Esophagus muscularis mucosa (tissue), 4 donors: ENCODE results near the gene HMG20B. TPM values are rescaled to one million over a fixed set of nuclear protein-coding genes. Genes with fewer than 3 reads are reported as not detected.
A peak's percentile ranks its signal among the peaks of the same experiment; 100 is the strongest.

Experiments
- DNase-seq: peaks from one replicate; pipeline ENCODE4 v3.0.0-alpha.2; 2017; ENCODE audit errors: extremely low spot score
- H3K27ac ChIP-seq, 4 donors: fragments of 200-600 bp; sonication (generic); replicated peaks in 1 of 4; 1 replicate in 3 of 4; 2 replicates in 1 of 4; pipeline ENCODE4 v1.5.1; 2016 to 2019; ENCODE audit warnings: mild to moderate bottlenecking in 1 of 4
- H3K27me3 ChIP-seq, 4 donors: fragments of 200-600 bp; sonication (generic); one replicate each; pipeline versions ENCODE4 v1.5.1 to v1.6.0; 2016 to 2019
- H3K36me3 ChIP-seq, 4 donors: fragments of 200-600 bp; sonication (generic); one replicate each; pipeline ENCODE4 v1.5.1; 2016 to 2019
- H3K4me1 ChIP-seq, 4 donors: fragments of 200-600 bp; sonication (generic); one replicate each; pipeline ENCODE4 v1.5.1; 2016 to 2019
- H3K4me3 ChIP-seq, 4 donors: fragments of 200-600 bp; sonication (generic); 1 replicate in 2 of 4; 2 replicates in 2 of 4; pipeline ENCODE4 v1.5.1; 2016 to 2019; ENCODE audit warnings: mild to moderate bottlenecking in 4 of 4, moderate library complexity in 1 of 4
- H3K9me3 ChIP-seq, 4 donors: fragments of 200-600 bp; sonication (generic); 1 replicate in 3 of 4; 2 replicates in 1 of 4; pipeline ENCODE4 v1.5.1; 2016 to 2019
- CTCF ChIP-seq, 3 experiments: fragments of 200-600 bp in 2 of 3; fragments of 450-650 bp in 1 of 3; sonication (generic) in 2 of 3; IDR thresholded peaks; one replicate each; pipeline ENCODE4 v1.5.1; 2017 to 2019; ENCODE audit warnings: antibody characterized with exemption in 3 of 3, mild to moderate bottlenecking in 2 of 3, moderate library complexity in 1 of 3
- EP300 ChIP-seq: sonication (generic); formaldehyde crosslinking; IDR thresholded peaks from one replicate; pipeline ENCODE4 v1.6.1; 2017; ENCODE audit warnings: antibody characterized with exemption
- POLR2A ChIP-seq: fragments of 450-650 bp; IDR thresholded peaks from one replicate; pipeline ENCODE4 v1.6.1; 2017; ENCODE audit warnings: antibody characterized with exemption, moderate library complexity, mild to moderate bottlenecking, low read depth
- POLR2AphosphoS5 ChIP-seq, 2 donors: sonication (generic); formaldehyde crosslinking; IDR thresholded peaks; one replicate each; pipeline ENCODE4 v1.6.1; 2017; ENCODE audit warnings: antibody characterized with exemption in 2 of 2
- WGBS: methylation state at CpG from one replicate; pipeline ENCODE4 v1.1.5; 2018; 5-methylcytosine and 5-hydroxymethylcytosine counted together
- intact Hi-C: fragments of 100-400 bp; cut with DNase I; formaldehyde crosslinking; loops from one replicate; pipeline ENCODE4 v1.15.1; 2023
- total RNA-seq, 4 donors: library from RNA; depleted of rRNA; stranded (reverse); fragments of >200 nt; gene quantifications; one replicate each; pipeline versions ENCODE4 v1.1.0 to v1.2.1, GENCODE V29; 2016

Gene HMG20B
- 100 to 1,000 TPM; 136 to 202 (median 161) TPM for total RNA-seq

GRCh38 chr19:3572855-3573161 is at the start of gene HMG20B:
HMG20B (plus strand) TSS chr19:3572944; CDS start chr19:3573310, 366 bp downstream.
- intact Hi-C loops, result no loop called here
- peak within 1 kb of the TSS; percentile 87 to 96 (median 88) for H3K27ac ChIP-seq
- WGBS, result 0% methylated on average over 8 of the region's 30 CpGs

GRCh38 chr19:3523361-3524077 is 49.2 kb upstream of the HMG20B start:
- WGBS, result 98% methylated on average over 9 of the region's 21 CpGs
- Histone ChIP-seq H3K4me1 (peaks cover 0 to 15% (median 7%) of the 10 kb centered on the region in 4 donors), H3K27ac (no peak overlapping the region), H3K27me3 (no peaks in the 10 kb centered on the region), H3K36me3 (peaks cover 47 to 82% (median 70%) of the 10 kb centered on the region in 4 donors), H3K9me3 (no peaks in the 10 kb centered on the region), H3K4me3 (no peak overlapping the region)
- TF ChIP-seq EP300 (no peak), POLR2A (no peak), POLR2AphosphoS5 (IDR thresholded peaks at IDR 0.05) (no peak), CTCF (IDR thresholded peaks at IDR 0.05) (no peak)
- no peak for DNase-seq
- intact Hi-C loops, result no loop called here

More at GRCh38 chr19:3572855-3573161, at the start of gene HMG20B:
- H3K4me1 ChIP-seq, result peaks cover 21 to 57% (median 50%) of the 10 kb centered on the region in 4 donors
- TF ChIP-seq POLR2AphosphoS5 (IDR thresholded peaks at IDR 0.05), result peak in 1 of 2 donors; percentile 63
- TF ChIP-seq EP300, result no peak
- no peaks in the 10 kb centered on the region for H3K27me3 ChIP-seq
- peak within 1 kb of the TSS; percentile 82 to 98 (median 94) for H3K4me3 ChIP-seq
- no peaks in the 10 kb centered on the region for H3K9me3 ChIP-seq
- no peak for DNase-seq
- peaks cover 5 to 14% (median 12%) of the 10 kb centered on the region in 4 donors for H3K36me3 ChIP-seq

GRCh38 chr19:3524078-3524842 is 48.5 kb upstream of the HMG20B start:
- Histone ChIP-seq H3K4me1 (peaks cover 0 to 14% (median 4%) of the 10 kb centered on the region in 4 donors), H3K36me3 (peaks cover 47 to 78% (median 68%) of the 10 kb centered on the region in 4 donors), H3K27me3 (no peaks in the 10 kb centered on the region), H3K9me3 (no peaks in the 10 kb centered on the region), H3K27ac (no peak overlapping the region), H3K4me3 (no peak overlapping the region)
- no peak for DNase-seq
- WGBS, result 89% methylated on average over 17 of the region's 33 CpGs
- no peak for TF ChIP-seq EP300
- TF ChIP-seq CTCF (IDR thresholded peaks at IDR 0.05), result no peak
- no peak for TF ChIP-seq POLR2A
- TF ChIP-seq POLR2AphosphoS5 (IDR thresholded peaks at IDR 0.05), result no peak
- intact Hi-C loops, result no loop called here

GRCh38 chr19:3524904-3525451 is 47.8 kb upstream of the HMG20B start:
- no peak for DNase-seq
- TF ChIP-seq CTCF (IDR thresholded peaks at IDR 0.05) (no peak), POLR2A (no peak), EP300 (no peak), POLR2AphosphoS5 (IDR thresholded peaks at IDR 0.05) (no peak)
- Histone ChIP-seq H3K27ac (no peak overlapping the region), H3K27me3 (no peaks in the 10 kb centered on the region), H3K9me3 (no peaks in the 10 kb centered on the region), H3K4me1 (peaks cover 0 to 10% (median 2%) of the 10 kb centered on the region in 4 donors), H3K36me3 (peaks cover 47 to 71% (median 61%) of the 10 kb centered on the region in 4 donors), H3K4me3 (no peak overlapping the region)
- intact Hi-C loops, result no loop called here
- 92% methylated on average over 20 of the region's 20 CpGs for WGBS
